SKM-1 treated with dmso at 0.1 percent for 144 hours (cell line): ENCODE data around the gene THBS2.

Experiments
- DNase-seq: peaks from one replicate; lab custom pipeline; 2025; ENCODE audit not compliant: unreplicated experiment; lab: John Stamatoyannopoulos, UW

Gene THBS2

GRCh38 chr6:169168706-169169105 is 84.9 kb downstream of the THBS2 start:
- DNase-seq, result no peak

GRCh38 chr6:169168302-169168630 is 85.4 kb downstream of the THBS2 start:
- DNase-seq, result no peak

GRCh38 chr6:169167581-169168301 is 85.9 kb downstream of the THBS2 start:
- no peak for DNase-seq

GRCh38 chr6:169166896-169167580 is 86.6 kb downstream of the THBS2 start:
- DNase-seq, result no peak
